ENCODE measurements around the gene COL4A6.

DNA sequence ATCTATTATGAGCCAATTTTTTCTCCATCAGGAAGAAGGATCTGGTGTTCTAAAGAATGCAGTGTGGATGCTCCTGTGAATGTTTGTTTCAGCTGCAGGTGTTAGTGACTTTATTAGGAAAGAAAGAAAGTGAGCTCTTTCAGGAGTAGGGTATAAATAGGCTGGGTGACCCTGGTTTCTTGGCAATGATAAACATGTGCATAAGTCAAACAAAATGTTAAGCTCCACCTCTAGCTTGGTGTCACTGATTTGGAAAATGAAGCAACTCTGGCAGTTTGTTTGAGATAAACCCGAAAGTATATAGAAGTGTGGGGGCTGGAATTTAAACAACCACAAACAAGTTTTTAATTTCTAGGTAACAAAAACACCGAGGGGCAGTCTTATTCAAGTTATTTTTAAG, 152.3 kb downstream of the COL4A6 start:
- TF ChIP-seq POLR2AphosphoS5 (IDR thresholded peaks at IDR 0.05; ENCODE audit: borderline replicate concordance, low read depth, low read length) (no peak), EZH2 (IDR thresholded peaks at IDR 0.05) (no peak)
